ENCODE results near the gene ZNF84.
A peak's percentile ranks its signal among the peaks of the same experiment; 100 is the strongest.

Gene ZNF84

DNA sequence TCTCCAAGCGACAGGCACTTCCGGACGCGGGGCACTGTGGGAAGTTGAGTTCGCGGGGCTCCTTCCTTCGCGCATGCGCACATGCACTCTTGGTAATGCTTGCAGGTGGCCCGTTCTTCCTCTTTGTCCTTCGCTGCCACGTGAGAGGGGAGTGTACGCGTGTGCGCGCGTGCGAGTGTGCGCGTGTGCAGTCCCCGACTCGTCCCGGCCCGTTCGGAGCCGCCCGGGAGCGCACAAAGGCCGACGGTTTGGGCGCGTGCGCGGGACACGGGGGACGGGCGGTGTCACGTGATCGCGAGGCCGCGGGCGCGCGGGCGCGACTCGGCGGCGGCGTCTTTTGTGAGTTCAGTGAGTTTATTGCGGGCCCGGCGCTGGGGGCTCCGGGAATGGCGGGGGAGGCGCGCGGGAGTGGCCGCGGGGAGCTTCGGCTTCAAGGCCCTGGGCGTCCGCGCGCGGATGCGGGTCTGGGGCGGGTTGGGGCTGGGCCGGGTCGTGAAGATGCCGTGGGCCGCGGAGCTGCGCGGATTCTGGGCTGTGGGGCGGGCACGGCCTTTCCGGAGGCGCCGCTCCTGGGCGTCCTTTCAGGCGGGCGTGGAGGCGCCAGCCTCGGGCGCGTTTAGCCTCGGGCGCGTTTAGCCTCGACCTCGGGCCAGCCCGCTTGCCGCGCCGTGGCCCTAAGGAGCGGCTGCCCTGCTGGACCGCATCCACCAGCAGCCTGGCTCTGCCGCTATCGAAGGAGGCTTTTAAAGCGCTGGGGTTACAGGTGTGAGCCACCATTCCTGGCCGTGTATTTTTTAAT lies at the start of gene ZNF84:
ZNF84 (plus strand) TSS at position 303 of the 799 bp plus-strand sequence. CDS start 3,959 bp downstream, outside the sequence.
- DNase-seq, result peak; percentile 64

DNA sequence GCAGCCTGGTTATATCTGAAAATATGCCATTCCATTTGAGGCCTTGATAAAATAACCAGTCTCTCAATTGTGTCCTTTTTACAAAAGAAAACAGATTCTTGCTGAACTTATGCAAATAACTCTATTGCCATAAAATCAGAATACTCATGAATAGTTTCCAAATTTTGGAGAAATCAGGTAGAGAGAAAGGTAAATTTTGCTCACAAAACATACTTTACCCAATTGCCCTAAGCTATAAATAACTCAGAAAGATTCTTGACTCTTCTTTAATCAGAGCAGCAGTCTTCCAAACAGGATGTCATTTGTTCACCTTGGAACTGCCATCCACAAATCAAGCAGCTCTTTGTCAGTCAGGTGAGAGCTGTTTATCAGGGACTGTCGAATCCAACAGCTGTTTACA lies 38.6 kb upstream of the ZNF84 start:
- DNase-seq, result no peak

DNA sequence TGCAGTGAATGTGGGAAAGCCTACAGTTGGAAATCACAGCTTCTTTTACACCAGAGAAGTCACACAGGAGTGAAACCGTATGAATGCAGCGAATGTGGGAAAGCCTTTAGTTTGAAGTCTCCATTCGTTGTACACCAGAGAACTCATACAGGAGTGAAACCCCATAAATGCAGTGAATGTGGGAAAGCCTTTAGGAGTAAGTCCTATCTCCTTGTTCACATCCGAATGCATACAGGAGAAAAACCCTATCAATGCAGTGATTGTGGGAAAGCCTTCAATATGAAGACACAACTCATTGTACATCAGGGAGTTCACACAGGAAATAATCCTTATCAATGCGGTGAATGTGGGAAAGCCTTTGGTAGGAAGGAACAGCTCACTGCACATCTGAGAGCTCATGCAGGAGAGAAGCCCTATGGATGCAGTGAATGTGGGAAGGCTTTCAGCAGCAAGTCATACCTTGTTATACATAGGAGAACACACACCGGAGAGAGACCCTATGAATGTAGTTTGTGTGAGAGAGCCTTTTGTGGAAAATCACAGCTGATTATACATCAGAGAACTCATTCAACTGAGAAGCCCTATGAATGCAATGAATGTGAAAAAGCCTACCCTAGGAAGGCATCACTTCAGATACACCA lies 26.5 kb upstream of the ZNF84 start:
- no peak for DNase-seq

DNA sequence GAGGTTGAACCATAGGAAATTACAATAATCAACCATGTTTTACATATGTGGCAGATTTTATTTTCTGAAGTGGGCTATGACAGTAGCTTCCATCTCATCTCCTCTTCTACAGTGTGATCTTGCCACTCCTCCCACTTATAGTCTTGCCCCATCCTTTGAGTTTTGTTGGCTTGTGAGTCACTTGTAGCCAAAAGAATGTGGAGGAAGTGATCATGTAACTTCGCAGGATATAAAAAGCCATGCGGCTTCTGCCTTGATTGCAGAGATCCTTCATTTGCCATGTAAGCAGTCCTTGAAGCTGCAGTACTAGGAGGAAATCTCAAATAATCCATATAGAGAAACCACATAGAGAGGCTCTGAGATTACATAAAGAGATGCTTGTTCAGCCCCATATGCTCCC lies 13.7 kb upstream of the ZNF84 start:
- no peak for DNase-seq

DNA sequence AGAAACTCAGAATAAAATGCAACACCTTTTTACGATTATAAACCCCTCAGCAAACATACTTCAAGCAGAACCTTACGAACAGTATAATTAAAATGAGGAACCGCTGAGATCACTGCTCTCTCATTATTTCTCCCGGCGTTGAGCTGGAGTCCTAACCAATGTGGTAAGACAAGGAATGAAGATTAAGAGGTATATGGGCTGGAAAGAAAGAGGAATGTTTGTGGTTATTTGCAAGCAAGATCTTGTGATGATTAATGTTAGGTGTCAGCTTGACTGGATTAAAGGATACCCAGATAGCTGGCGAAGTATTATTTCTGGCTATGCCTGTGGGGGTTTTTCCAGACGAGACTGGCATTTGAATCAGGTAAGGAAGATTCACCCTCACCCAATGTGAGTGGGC lies 10.3 kb upstream of the ZNF84 start:
- DNase-seq, result no peak

DNA sequence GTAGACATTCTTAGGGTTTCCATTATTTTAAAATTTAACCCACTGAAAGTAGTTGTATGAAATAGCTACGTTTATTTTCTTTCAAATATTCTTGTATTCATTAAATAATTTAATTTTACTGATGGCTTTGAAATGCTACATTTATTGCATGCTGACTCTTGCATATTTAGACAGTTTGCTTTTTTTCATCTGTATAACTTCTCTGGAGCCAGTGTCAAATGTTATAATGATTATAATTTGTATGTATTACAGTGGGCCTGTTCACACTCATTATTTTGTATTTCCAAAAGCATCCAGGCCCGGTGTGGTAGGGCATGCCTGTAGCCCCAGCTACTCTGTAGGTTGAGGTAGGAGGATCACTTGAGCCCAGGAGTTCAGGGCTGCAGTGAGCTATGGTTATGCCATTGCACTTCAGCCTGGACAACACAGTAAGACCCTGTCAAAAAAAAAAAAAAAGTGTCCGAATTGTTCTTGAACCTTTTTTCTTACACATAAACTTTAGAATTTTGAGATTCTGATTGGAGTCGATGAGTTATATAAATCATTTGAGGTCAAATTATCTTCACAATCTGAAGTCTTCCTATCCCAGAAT lies 905 bp downstream of the ZNF84 start:
- no peak for DNase-seq

DNA sequence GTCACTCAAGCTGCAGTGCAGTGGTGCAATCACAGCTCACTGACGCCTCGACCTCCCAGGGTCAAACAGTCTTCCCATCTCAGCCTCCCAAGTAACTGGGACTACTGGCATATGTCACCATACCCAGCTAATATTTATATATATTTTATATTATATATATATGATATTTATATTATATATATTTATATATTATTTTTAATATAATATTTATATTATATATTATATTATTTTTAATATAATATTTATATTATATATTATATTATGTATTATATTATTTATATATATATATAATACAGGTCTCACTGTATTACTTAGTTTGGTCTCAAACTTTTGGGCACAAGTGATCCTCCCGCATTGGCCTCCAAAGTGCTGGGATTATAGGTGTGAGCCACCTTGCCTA lies 9.4 kb downstream of the ZNF84 start:
- no peak for DNase-seq

DNA sequence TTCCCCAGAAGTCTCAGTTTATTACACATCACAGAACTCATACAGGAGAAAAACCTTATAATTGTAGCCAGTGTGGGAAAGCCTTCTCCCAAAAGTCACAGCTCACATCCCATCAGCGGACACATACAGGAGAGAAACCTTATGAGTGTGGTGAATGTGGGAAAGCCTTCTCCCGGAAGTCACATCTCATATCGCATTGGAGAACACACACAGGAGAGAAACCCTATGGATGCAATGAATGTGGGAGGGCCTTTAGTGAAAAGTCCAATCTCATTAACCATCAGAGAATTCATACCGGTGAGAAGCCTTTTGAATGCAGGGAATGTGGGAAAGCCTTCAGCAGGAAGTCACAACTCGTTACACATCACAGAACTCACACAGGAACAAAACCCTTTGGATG lies 20.1 kb downstream of the ZNF84 start:
- no peak for DNase-seq

DNA sequence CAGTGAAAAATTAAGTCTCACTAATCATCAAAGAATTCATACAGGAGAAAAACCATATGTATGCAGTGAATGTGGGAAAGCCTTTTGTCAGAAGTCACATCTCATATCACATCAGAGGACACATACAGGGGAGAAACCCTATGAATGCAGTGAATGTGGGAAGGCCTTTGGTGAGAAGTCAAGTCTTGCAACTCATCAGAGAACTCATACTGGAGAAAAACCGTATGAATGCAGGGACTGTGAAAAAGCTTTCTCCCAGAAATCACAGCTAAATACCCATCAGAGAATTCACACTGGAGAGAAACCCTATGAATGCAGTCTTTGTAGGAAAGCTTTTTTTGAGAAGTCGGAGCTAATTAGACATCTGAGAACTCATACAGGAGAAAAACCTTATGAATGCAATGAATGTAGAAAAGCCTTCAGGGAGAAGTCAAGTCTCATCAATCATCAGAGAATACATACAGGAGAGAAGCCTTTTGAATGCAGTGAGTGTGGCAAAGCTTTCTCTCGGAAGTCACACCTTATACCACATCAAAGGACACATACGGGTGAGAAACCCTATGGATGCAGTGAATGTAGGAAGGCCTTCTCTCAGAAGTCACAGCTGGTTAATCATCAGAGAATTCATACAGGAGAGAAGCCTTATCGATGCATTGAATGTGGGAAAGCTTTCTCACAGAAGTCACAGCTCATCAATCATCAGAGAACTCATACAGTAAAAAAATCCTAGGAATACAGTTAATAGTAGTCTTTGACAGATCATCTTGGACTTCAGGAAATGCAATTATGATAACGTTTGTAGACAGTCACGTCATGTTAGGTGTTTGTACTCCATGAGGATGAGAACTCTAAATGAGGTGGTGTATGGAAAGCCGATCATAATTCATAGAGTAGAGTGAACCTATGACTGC lies 21.1 kb downstream of the ZNF84 start:
- DNase-seq, result no peak

DNA sequence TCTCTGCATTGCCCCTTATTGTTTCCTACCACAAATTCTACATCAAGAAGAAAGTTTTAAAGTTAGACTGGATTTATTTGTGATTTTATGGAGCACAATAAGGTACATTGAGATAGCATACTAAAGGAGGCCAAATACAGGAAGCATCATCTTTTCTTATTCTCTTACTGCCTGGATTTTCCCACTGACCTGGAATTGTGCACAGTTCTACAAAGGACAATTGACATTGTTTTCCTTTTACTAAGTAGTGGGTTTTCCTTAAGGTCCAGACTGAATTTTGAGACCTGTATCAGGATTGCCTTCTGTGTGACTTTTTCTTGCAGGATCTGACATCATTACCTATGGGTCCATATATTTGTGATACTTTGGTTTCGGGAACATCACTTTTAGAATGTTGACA lies 24.6 kb downstream of the ZNF84 start:
- no peak for DNase-seq

DNA sequence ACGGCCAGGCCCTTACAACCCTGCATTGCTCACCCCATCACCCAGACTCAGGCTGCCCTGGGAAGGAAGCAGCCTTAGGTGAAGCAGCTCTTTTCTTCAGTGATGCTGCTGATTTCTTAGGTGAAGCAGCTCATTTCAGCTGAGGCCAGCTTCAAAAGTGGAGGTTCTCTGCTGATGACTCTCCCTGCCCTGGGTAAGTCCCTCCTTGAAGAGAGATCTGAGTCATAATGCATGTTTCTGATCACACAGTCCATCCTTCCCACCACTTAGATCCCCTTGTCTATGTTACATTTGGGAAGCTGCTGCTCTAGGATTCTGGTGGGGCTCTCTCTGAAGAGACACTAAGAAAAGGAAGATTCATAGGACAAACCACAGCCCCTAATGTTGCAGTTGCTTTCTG lies 26.2 kb downstream of the ZNF84 start:
- no peak for DNase-seq

DNA sequence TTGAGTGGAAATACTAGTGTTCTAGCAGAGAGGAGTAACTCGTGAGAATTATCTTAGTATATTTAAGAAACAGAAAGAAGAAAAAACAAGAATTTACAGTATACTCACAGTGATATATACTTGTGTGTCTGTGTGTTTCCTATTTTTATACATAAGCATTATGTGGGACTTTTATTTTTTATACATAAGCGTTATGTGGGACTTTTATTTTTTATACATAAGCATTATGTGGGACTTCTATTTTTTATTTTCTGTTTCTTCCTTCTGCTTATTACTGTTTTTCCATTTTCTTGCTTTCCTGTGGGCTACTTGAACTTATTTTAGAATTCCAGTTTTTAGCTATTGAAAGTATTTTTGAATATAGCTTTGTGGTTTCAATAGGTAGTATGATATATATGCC lies 36.5 kb downstream of the ZNF84 start:
- no peak for DNase-seq

DNA sequence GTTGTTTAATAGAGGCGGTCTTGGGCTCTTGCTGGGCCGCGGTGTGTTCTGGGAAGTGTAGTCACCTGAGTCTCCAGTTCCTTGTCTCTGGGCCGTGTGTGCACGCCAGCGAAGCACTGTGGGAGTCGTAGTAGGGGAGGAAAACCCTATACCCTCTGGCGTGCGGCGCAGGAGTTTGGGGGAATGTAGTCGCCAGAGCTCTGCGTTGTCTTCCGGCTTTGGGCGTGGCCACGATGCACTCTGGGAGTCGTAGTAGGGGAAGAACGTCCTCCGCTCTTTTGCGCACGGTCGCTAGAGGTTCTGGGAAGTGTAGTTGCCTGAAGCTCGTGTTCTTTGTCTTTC lies 42.7 kb downstream of the ZNF84 start:
- peak; percentile 98 for DNase-seq

DNA sequence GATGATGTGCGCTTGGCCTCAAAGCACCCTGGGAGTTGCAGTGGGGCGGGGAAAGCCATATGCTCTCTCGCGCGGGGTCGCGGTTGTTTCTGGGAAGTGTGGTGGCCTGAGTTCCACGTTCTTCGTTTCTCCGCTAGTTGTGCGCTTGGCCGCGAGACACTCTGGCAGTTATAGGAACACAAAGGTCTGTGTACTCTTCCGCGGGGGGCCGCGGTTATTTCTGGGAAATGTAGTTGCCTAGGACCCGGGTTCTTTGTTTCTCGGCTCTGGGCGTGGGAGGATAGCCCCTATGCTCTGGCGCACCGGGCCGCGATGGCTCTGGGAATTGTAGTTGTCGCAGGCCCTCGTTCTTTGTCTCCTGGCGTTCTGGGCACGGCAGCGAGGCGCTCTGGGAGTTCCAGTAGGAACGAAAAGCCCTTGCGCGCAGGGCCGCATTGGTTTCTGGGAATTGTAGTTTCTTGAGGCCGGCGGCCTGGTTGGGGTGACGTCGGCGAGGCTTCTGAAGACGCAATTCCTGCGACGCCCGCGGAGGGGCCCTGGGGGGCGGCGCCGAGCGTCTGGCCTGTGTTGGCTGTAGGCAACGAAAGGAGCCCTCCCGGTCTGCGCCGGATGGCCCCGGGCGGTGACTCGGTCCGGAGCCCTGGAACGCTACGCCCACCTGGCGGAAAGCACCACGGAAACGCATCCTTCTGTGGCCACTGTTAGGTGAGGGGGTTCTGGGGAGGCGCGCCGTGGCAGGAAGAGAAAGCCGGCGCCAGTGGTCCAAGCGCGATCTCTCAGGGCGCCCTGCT lies 43.3 kb downstream of the ZNF84 start, which contains the start of gene ZNF140:
ZNF140 (plus strand) TSS at position 556 of the 791 bp plus-strand sequence. CDS start 398 bp downstream, outside the sequence.
- DNase-seq, result peak; percentile 98

DNA sequence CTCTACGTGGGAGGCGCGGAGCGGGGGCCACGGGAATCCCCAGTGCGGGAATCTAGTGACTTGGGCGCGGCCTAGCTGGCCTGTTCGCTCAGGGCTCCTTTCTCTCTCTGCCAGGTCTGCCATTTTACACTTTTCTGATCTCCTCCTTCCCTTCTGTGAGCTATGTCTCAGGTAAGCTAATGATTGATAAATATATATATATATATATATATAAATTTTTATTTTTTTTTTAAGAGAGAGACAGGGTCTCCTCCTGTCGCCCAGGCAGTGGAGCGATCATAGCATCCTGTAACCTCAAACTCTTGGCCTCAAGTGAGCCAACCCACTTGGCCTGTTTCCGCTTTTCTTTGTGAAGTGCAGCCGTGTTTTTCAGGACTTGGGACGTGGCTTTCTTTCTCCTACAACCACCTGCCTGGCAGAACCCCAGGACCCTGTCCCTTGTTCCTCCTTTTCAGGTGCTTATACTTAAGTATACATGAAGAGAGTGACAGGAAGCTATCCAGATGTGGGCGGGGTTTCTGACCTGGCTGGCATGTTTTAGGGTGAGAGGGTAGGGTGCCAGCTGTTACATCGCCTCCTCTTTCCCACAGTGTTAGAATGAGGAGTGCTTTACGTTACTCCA lies 44.0 kb downstream of the ZNF84 start:
- no peak for DNase-seq

DNA sequence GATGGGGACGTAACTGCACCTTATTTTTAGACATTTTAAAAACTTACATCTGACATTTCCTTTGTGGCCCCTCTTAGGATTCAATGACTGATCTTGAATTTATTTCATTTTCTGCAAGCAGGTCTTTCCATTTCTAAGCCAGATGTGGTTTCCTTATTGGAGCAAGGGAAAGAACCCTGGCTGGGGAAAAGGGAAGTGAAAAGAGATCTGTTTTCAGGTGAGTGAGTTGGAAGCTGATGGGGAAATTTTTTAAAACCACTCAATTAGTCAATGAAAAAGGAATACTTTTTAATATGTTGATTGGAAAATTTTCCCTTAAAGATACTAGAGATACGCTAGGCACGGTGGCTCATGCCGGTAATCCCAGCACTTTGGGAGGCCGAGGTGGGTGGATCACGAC lies 46.0 kb downstream of the ZNF84 start:
- no peak for DNase-seq

DNA sequence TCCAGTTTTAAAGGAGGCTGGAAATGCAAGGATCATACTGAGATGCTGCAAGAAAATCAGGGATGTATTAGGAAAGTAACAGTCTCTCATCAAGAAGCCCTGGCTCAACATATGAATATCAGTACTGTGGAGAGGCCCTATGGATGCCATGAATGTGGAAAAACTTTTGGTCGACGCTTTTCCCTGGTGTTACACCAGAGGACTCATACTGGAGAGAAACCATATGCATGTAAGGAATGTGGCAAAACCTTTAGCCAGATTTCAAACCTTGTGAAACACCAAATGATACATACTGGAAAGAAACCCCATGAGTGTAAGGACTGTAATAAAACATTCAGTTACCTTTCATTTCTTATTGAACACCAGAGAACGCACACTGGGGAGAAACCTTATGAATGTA lies 68.3 kb downstream of the ZNF84 start:
- DNase-seq, result no peak

DNA sequence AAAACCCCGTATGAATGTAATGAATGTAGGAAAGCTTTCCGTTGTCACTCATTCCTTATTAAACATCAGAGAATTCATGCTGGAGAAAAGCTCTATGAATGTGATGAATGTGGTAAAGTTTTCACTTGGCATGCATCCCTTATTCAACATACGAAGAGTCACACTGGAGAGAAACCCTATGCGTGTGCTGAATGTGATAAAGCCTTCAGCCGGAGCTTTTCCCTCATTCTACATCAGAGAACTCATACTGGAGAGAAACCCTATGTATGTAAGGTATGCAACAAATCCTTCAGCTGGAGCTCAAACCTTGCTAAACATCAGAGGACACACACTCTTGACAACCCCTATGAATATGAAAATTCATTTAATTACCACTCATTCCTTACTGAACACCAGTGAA lies 68.9 kb downstream of the ZNF84 start:
- DNase-seq, result no peak

DNA sequence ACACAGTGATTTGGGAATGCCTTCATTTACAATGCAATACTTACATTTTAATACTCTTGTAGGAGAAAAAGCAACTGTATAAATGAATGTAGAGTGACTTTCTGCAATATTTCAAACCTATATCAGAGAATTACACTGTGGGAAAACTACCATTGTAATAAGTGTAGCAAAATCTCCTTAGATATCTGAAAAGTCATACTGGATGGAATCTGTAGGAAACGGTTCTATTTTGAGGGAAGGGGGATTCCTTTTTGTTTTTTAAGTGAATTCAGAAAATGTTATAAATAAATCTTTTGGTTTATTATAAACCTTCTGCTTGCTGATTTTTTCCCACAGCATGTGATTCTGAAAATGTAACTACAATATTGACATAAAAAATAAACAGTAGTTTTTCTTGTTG lies 69.8 kb downstream of the ZNF84 start:
- DNase-seq, result no peak

DNA sequence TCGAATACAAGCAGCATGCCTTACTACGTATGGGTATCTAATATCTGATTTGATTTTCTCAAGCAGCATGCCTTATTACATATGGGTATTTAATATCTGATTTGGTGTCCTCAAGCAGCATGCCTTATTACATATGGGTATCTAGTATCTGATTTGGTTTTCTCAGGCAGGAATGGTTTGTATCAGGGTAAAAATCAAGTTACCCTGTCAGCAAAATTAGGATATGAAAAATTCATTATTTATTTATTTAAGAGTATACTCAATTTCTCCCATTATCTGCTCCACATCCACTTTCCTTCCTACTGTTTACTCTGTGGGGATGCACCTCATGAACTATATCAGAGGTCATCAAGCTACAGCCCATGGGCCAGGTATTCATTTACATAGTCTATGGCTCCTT lies 70.8 kb downstream of the ZNF84 start:
- DNase-seq, result no peak

Measured in NCI-H524 treated with DMSO at 0.1 percent for 48 hours (cell line).